Measurements from ENCODE around the gene KLRF2.

KLRF2 gene

GRCh38 chr12:9936591-9936990, 55.3 kb downstream of the KLRF2 start:
- no peak for DNase-seq (ENCODE audit: low read depth in 2 of 2)

- no peak for DNase-seq (ENCODE audit: low read depth in 2 of 2)
These were observed 59.1 kb downstream of the KLRF2 start for GRCh38 chr12:9940375-9940774.

- DNase-seq (ENCODE audit: low read depth in 2 of 2), result no peak
These were observed 60.5 kb downstream of the KLRF2 start for GRCh38 chr12:9941838-9942237.

GRCh38 chr12:9943240-9943639, 62.0 kb downstream of the KLRF2 start:
- DNase-seq (ENCODE audit: low read depth in 2 of 2), result no peak

GRCh38 chr12:9944391-9944790, 63.1 kb downstream of the KLRF2 start:
- no peak for DNase-seq (ENCODE audit: low read depth in 2 of 2)

Data from stimulated activated CD8-positive, alpha-beta memory T cell treated with anti-CD3 and anti-CD28 coated beads, Interleukin-15, amount 100 ng/mL, for 4 hours (primary cell).